ENCODE results near the gene NRCAM. TPM values are rescaled to one million over a fixed set of nuclear protein-coding genes. Genes with fewer than 3 reads are reported as not detected.

Gene NRCAM
- polyA plus RNA-seq, 2 of the 4 experiments (the other 2 are of a cell fraction): 129 to 210 TPM

- ATAC-seq (no peak), DNase-seq (ENCODE audit: low read depth in 1 of 2, low spot score in 1 of 2) (no peak), FAIRE-seq (no peak)
- ChIA-PET POLR2A (no interaction called here), CTCF (interaction anchor here (0.9 to 1.2 kb wide), 3 partner anchors 12 to 212 kb away, joined by 3 read pairs; no protein-coding TSS in a partner anchor)
- Histone ChIP-seq H3K4me2 (no peak overlapping the region), H3K4me1 (peaks cover 5% of the 10 kb centered on the region), H3K4me3 (no peak overlapping the region), H3K9me3 (no peaks in the 10 kb centered on the region), H3K27ac (no peak overlapping the region)
- WGBS (ENCODE audit: missing lambda C conversion rate): 90% methylated on average over 2 of the region's 2 CpGs
- no peak for TF ChIP-seq MAFK (IDR thresholded peaks at IDR 0.05; ENCODE audit: partially characterized antibody)
- TF ChIP-seq CEBPB (IDR thresholded peaks at IDR 0.05): 0 out of 4 replicates have a peak, but pooled peaks of 1 of the 2 experiments have one; percentile 5
Observed at GRCh38 chr7:108464743-108465142, 8.5 kb upstream of the NRCAM start.

GRCh38 chr7:108463613-108464012 lies 7.4 kb upstream of the NRCAM start:
- H3K27ac ChIP-seq: no peak overlapping the region
- ATAC-seq: no peak
- no peak for FAIRE-seq
- ChIA-PET POLR2A (no interaction called here), CTCF (interaction anchor here (0.8 kb wide), 1 partner anchor 8 kb away, joined by 3 read pairs; the partner anchor contains the start of gene NRCAM)
- no peak for DNase-seq (ENCODE audit: low read depth in 1 of 2, low spot score in 1 of 2)
- 57% methylated on average over 2 of the region's 2 CpGs for WGBS (ENCODE audit: missing lambda C conversion rate)
- TF ChIP-seq POLR2AphosphoS2 (conservative IDR thresholded peaks at IDR 0.05; ENCODE audit: low read length) (no peak), ZC3H11A (IDR thresholded peaks at IDR 0.05) (no peak), HDAC2 (IDR thresholded peaks at IDR 0.05) (no peak), FOXS1 (CRISPR knock-in tag; IDR thresholded peaks at IDR 0.05) (no peak), E2F6 (IDR thresholded peaks at IDR 0.05; ENCODE audit: borderline replicate concordance, low read depth) (no peak), ESRRA (IDR thresholded peaks at IDR 0.05; ENCODE audit: borderline replicate concordance, low read length) (no peak), CBX8 (IDR thresholded peaks at IDR 0.05) (no peak), EP300 (IDR thresholded peaks at IDR 0.05) (no peak), MAX (IDR thresholded peaks at IDR 0.05) (no peak), ZFP36 (IDR thresholded peaks at IDR 0.05; ENCODE audit: borderline replicate concordance, partially characterized antibody) (no peak), FOSB (CRISPR knock-in tag; IDR thresholded peaks at IDR 0.05) (no peak), RARB (CRISPR knock-in tag; IDR thresholded peaks at IDR 0.05) (no peak), TP53 (CRISPR knock-in tag; IDR thresholded peaks at IDR 0.05) (no peak), HOXA7 (CRISPR knock-in tag; IDR thresholded peaks at IDR 0.05) (no peak), POLR2A (IDR thresholded peaks at IDR 0.05; ENCODE audit: low read length) (no peak), PHF8 (IDR thresholded peaks at IDR 0.05; ENCODE audit: borderline replicate concordance, low read depth) (no peak), ZNF302 (CRISPR knock-in tag; IDR thresholded peaks at IDR 0.05) (no peak), MAZ (IDR thresholded peaks at IDR 0.05; ENCODE audit: borderline replicate concordance, low read depth, low read length) (no peak), CHD2 (IDR thresholded peaks at IDR 0.05; ENCODE audit: low read length, partially characterized antibody) (no peak)
- no peaks in the 10 kb centered on the region for H3K9me3 ChIP-seq
- H3K4me1 ChIP-seq: peaks cover 11% of the 10 kb centered on the region
- H3K4me3 ChIP-seq: no peak overlapping the region
- no peak overlapping the region for H3K4me2 ChIP-seq

- WGBS (ENCODE audit: missing lambda C conversion rate): 71% methylated on average over 3 of the region's 3 CpGs
- ATAC-seq (no peak), DNase-seq (ENCODE audit: low read depth in 1 of 2, low spot score in 1 of 2) (no peak), FAIRE-seq (no peak)
- ChIA-PET CTCF (interaction anchor here (1.1 to 1.5 kb wide), 2 partner anchors 9 to 280 kb away, joined by 3 to 4 read pairs; no protein-coding TSS in a partner anchor), POLR2A (no interaction called here)
- Histone ChIP-seq H3K4me2 (no peak overlapping the region), H3K9me3 (no peaks in the 10 kb centered on the region), H3K4me1 (peaks cover 21% of the 10 kb centered on the region), H3K4me3 (no peak overlapping the region), H3K27ac (no peak overlapping the region)
- TF ChIP-seq HES2 (IDR thresholded peaks at IDR 0.05) (no peak), PHF8 (IDR thresholded peaks at IDR 0.05; ENCODE audit: borderline replicate concordance, low read depth) (no peak), HOXA7 (CRISPR knock-in tag; IDR thresholded peaks at IDR 0.05) (no peak), CHD4 (IDR thresholded peaks at IDR 0.05; ENCODE audit: borderline replicate concordance) (no peak), MYC (IDR thresholded peaks at IDR 0.05; ENCODE audit: borderline replicate concordance, low read length) (no peak), TFCP2L1 (CRISPR knock-in tag; IDR thresholded peaks at IDR 0.05) (no peak), ZC3H11A (IDR thresholded peaks at IDR 0.05) (no peak), MAX (IDR thresholded peaks at IDR 0.05) (no peak), PBX3 (IDR thresholded peaks at IDR 0.05) (no peak), POLR2AphosphoS2 (conservative IDR thresholded peaks at IDR 0.05; ENCODE audit: low read length) (no peak), ZSCAN20 (CRISPR knock-in tag; IDR thresholded peaks at IDR 0.05) (no peak), RFX5 (IDR thresholded peaks at IDR 0.05) (no peak), BHLHE40 (IDR thresholded peaks at IDR 0.05; ENCODE audit: low read depth, low read length) (no peak), JUNB (IDR thresholded peaks at IDR 0.05) (no peak), KDM5A (IDR thresholded peaks at IDR 0.05) (no peak), NPAS2 (CRISPR knock-in tag; IDR thresholded peaks at IDR 0.05; ENCODE audit: borderline replicate concordance) (no peak), HEYL (CRISPR knock-in tag; IDR thresholded peaks at IDR 0.05) (no peak)
Observed at GRCh38 chr7:108461840-108462239, 5.6 kb upstream of the NRCAM start.
